OCI-LY1 (cell line): ENCODE data around the gene COL23A1.

Experiments
- H2AFZ ChIP-seq: fragments of 200-600 bp; sonication (generic), shearing (Covaris generic); 2 replicates; pipeline ENCODE4 v1.6.0; 2014; ENCODE audit warnings: antibody characterized with exemption, mild to moderate bottlenecking, low read length
- H3F3A ChIP-seq: fragments of 200-600 bp; sonication (generic), shearing (Covaris generic); 2 replicates; pipeline ENCODE4 v1.6.0; 2014; ENCODE audit warnings: mild to moderate bottlenecking, antibody characterized with exemption, low read length, moderate library complexity; ENCODE audit not compliant: insufficient read depth
- H3K27ac ChIP-seq: fragments of 200-600 bp; sonication (generic); 2 replicates; pipeline ENCODE4 v1.5.1; 2014; ENCODE audit warnings: low read length, mixed run types, mild to moderate bottlenecking, low read depth; ENCODE audit not compliant: poor library complexity, severe bottlenecking
- H3K27me3 ChIP-seq: fragments of 200-600 bp; sonication (generic); 2 replicates; pipeline ENCODE4 v1.6.0; 2014; ENCODE audit warnings: antibody characterized with exemption, mild to moderate bottlenecking, low read length, moderate library complexity; ENCODE audit not compliant: insufficient read depth
- H3K36me3 ChIP-seq: fragments of 200-600 bp; sonication (generic); 2 replicates; pipeline ENCODE4 v1.6.1; 2014; ENCODE audit warnings: mild to moderate bottlenecking, antibody characterized with exemption, low read length, moderate library complexity, mixed read lengths; ENCODE audit not compliant: insufficient read depth
- H3K4me1 ChIP-seq: fragments of 200-600 bp; sonication (generic); 2 replicates; pipeline ENCODE4 v1.5.1; 2014; ENCODE audit warnings: mild to moderate bottlenecking, low read length, moderate library complexity; ENCODE audit not compliant: insufficient read depth, severe bottlenecking
- H3K4me2 ChIP-seq: fragments of 200-600 bp; sonication (generic), shearing (Covaris generic); 2 replicates; pipeline ENCODE4 v1.6.1; 2014; ENCODE audit warnings: low read length
- H3K4me3 ChIP-seq: fragments of 200-600 bp; sonication (generic); 2 replicates; pipeline ENCODE4 v1.5.1; 2014; ENCODE audit warnings: low read length, low read depth, mild to moderate bottlenecking, mixed read lengths; ENCODE audit not compliant: poor library complexity, severe bottlenecking
- H3K79me2 ChIP-seq: fragments of 200-600 bp; shearing (Covaris generic); 2 replicates; pipeline ENCODE4 v1.6.1; 2016; ENCODE audit warnings: mixed run types, low read length, mixed read lengths; ENCODE audit not compliant: insufficient read depth
- H3K9ac ChIP-seq: fragments of 200-600 bp; sonication (generic), shearing (Covaris generic); 2 replicates; pipeline ENCODE4 v1.6.1; 2014; ENCODE audit warnings: mild to moderate bottlenecking, low read length, mixed read lengths
- H3K9me2 ChIP-seq: fragments of 200-600 bp; sonication (generic), shearing (Covaris generic); 2 replicates; pipeline ENCODE4 v1.6.1; 2014; ENCODE audit warnings: low read depth, mild to moderate bottlenecking, low read length, mixed read lengths
- H3K9me3 ChIP-seq: fragments of 200-600 bp; shearing (Covaris generic); 2 replicates; pipeline ENCODE4 v1.6.1; 2014; ENCODE audit warnings: low read length, mixed read lengths
- H4K20me1 ChIP-seq: fragments of 200-600 bp; sonication (generic), shearing (Covaris generic); 2 replicates; pipeline ENCODE4 v1.6.0; 2016; ENCODE audit warnings: mild to moderate bottlenecking, low read length; ENCODE audit not compliant: insufficient read depth
- CTCF ChIP-seq: fragments of 200-600 bp; sonication (generic), shearing (Covaris generic); IDR thresholded peaks from 2 replicates; pipeline ENCODE4 v1.5.1; 2017; ENCODE audit warnings: mild to moderate bottlenecking, antibody characterized with exemption, low read length, moderate library complexity, mixed read lengths
- EZH2 ChIP-seq: fragments of 200-600 bp; sonication (generic), shearing (Covaris generic); IDR thresholded peaks from 2 replicates; pipeline ENCODE4 v1.8.0; 2017; ENCODE audit warnings: borderline replicate concordance, mixed run types, mild to moderate bottlenecking, antibody characterized with exemption, low read length, moderate library complexity, mixed read lengths

The COL23A1 gene

DNA sequence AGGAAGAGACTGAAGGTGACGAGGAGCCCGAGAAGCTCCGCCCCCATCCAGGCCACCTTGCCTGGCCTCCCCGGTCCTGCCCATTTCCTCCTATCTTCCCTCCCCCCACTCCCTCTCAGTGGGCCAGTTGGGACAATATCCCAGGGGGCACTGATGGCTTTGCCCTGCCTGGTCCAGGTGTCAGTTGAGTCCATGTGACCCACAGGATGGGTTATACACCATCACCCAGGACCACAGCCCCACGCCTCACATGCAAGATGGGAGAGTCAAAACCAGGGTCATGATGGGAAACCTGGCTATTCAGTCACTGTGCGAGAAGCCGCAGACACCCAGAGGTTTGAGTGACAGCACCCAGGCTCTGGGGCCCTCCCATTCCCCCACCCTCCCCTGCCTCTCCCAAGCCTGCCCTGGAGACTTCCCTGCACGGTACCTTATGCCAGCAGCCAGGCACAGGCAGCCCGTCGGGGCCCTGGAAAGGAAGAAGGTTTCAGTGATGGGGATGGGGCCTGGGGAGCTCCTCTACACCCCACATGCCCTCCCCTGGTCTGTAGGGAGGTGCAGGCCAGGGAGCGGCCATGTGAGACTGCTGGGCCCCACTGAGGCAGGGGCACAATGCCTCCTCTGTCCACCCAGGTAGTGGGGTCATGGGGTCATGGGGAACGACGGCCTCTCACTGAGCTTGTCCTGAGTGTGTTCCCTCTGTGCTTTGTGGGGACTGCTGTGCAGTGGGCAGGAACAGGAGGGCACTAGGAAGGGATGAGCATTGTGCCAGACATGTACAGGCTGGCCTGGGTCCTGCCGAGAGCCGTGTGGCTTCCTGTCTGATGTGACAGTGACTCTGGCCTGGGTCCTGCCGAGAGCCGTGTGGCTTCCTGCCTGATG lies 351.2 kb downstream of the COL23A1 start:
- Histone ChIP-seq H3K4me3 (no peak overlapping the region), H3K4me1 (peaks cover 20% of the 10 kb centered on the region), H2AFZ (no peak overlapping the region)

DNA sequence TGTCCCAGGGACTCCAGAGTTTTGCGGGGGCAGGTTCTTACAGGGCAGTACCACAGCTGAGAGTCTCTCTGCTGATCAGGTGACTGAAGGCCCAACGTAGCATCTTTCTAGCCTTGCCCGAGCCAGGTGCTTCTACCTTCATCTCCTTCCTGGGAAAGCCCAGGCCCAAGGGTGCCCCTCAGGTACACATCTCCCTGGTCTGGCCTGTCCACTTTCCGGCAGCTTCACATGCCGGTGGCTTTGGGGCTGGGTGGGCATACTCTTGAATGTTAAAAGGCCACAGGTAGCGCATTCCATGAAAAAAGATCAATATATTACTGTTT lies 351.9 kb downstream of the COL23A1 start:
- Histone ChIP-seq H4K20me1 (no peaks in the 10 kb centered on the region), H3K4me2 (no peak overlapping the region), H3K36me3 (no peaks in the 10 kb centered on the region), H3K4me3 (no peak overlapping the region), H3K9me2 (no peaks in the 10 kb centered on the region), H3K27ac (no peak overlapping the region), H3K4me1 (peaks cover 20% of the 10 kb centered on the region), H3K9ac (no peak overlapping the region), H2AFZ (no peak overlapping the region), H3K79me2 (no peaks in the 10 kb centered on the region), H3K27me3 (no peaks in the 10 kb centered on the region), H3K9me3 (no peaks in the 10 kb centered on the region), H3F3A (0 out of 2 replicates have a peak, but pooled peaks cover 3% of the 10 kb centered on the region)
- no peak for TF ChIP-seq CTCF
- no peak for TF ChIP-seq EZH2

More for the DNA sequence above, 351.2 kb downstream of the COL23A1 start:
- H3K79me2 ChIP-seq, result no peaks in the 10 kb centered on the region
- H3K27ac ChIP-seq, result no peak overlapping the region
- no peak overlapping the region for H3K4me2 ChIP-seq
- no peak overlapping the region; the same call in 1 of the 2 replicates for H3K9ac ChIP-seq
- H3K27me3 ChIP-seq, result no peaks in the 10 kb centered on the region
- no peaks in the 10 kb centered on the region for H3F3A ChIP-seq
- no peaks in the 10 kb centered on the region for H4K20me1 ChIP-seq
- H3K9me2 ChIP-seq, result no peaks in the 10 kb centered on the region
- no peaks in the 10 kb centered on the region for H3K9me3 ChIP-seq
- H3K36me3 ChIP-seq, result no peaks in the 10 kb centered on the region
- TF ChIP-seq CTCF, result no peak

GRCh38 chr5:178237431-178238312 lies 352.5 kb downstream of the COL23A1 start:
- Histone ChIP-seq H3K36me3 (no peaks in the 10 kb centered on the region), H3K27me3 (no peaks in the 10 kb centered on the region), H3K9me2 (no peaks in the 10 kb centered on the region), H4K20me1 (no peaks in the 10 kb centered on the region), H3K4me3 (no peak overlapping the region), H3K27ac (no peak overlapping the region), H3K79me2 (no peaks in the 10 kb centered on the region), H2AFZ (no peak overlapping the region), H3F3A (0 out of 2 replicates have a peak, but pooled peaks cover 3% of the 10 kb centered on the region), H3K9ac (no peak overlapping the region), H3K4me2 (no peak overlapping the region), H3K9me3 (no peaks in the 10 kb centered on the region), H3K4me1 (peaks cover 25% of the 10 kb centered on the region)
- no peak for TF ChIP-seq CTCF
- no peak for TF ChIP-seq EZH2
